ENCODE measurements around the gene TGM3. TPM values are rescaled to one million over a fixed set of nuclear protein-coding genes. Genes with fewer than 3 reads are reported as not detected.

The TGM3 gene
- total RNA-seq, 4 donors from 2014 or later, result not detected

DNA sequence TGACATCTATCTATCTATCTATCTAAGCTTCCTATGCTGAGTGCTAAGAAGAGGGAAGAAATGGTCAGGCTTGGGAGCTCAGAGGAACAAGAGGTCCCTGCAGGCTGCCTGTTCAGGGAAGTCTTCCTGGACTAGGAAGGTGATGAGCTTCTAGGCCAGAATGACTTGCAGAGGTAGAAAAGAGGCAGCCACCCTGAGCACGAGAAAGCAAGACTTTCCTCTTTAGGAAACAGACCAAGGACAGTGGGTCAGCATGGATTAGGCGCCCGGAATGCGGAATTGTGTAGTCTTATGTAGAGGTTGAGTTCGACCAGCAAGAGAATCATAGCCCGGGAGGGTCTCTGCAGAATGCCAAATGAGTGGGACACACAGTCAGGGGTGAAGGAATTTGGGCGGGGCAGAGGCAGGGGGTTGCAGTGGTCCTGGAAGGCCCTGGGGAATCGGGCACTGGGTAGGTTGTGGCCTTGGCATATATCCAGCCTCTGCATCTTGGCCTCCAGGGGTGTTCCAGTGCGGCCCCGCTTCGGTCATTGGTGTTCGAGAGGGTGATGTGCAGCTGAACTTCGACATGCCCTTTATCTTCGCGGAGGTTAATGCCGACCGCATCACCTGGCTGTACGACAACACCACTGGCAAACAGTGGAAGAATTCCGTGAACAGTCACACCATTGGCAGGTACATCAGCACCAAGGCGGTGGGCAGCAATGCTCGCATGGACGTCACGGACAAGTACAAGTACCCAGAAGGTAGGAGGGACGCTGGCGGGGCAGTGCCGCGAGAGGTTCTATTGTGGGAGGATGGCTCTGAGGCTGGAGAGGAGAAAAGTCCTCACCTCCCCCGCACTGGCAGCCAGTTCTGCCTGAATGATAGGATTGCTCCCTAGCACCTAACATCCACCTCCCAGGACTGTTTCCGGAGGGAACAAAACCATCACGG lies 32.1 kb downstream of the TGM3 start:
- TF ChIP-seq, protein P1, sequence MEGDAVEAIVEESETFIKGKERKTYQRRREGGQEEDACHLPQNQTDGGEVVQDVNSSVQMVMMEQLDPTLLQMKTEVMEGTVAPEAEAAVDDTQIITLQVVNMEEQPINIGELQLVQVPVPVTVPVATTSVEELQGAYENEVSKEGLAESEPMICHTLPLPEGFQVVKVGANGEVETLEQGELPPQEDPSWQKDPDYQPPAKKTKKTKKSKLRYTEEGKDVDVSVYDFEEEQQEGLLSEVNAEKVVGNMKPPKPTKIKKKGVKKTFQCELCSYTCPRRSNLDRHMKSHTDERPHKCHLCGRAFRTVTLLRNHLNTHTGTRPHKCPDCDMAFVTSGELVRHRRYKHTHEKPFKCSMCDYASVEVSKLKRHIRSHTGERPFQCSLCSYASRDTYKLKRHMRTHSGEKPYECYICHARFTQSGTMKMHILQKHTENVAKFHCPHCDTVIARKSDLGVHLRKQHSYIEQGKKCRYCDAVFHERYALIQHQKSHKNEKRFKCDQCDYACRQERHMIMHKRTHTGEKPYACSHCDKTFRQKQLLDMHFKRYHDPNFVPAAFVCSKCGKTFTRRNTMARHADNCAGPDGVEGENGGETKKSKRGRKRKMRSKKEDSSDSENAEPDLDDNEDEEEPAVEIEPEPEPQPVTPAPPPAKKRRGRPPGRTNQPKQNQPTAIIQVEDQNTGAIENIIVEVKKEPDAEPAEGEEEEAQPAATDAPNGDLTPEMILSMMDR (IDR thresholded peaks at IDR 0.05), result no peak
- ATAC-seq (ENCODE audit: low FRiP score) (no peak), DNase-seq (ENCODE audit: low spot score) (no peak)

DNA sequence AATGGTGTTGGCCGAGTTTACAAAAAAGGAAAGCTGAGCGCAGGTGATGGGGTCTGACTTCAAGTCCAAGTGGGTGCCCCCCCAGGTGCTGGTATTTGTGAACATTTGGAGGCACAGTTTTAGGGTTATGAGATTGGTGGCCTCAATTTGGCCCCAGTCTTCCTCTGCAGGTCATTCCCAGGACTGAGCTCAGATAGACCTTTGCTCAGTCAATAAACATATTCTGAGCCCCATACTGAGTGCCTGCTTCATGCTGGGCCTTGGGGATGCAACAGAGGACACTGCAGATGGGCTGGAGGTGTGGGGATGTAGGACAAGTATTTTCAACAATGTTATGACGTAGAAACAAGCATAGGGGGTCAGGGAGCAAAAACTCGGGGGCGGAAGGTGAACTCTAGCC lies 33.5 kb downstream of the TGM3 start:
- TF ChIP-seq, protein P1 (IDR thresholded peaks at IDR 0.05), result no peak
- ATAC-seq (ENCODE audit: low FRiP score) (no peak), DNase-seq (ENCODE audit: low spot score) (no peak)

DNA sequence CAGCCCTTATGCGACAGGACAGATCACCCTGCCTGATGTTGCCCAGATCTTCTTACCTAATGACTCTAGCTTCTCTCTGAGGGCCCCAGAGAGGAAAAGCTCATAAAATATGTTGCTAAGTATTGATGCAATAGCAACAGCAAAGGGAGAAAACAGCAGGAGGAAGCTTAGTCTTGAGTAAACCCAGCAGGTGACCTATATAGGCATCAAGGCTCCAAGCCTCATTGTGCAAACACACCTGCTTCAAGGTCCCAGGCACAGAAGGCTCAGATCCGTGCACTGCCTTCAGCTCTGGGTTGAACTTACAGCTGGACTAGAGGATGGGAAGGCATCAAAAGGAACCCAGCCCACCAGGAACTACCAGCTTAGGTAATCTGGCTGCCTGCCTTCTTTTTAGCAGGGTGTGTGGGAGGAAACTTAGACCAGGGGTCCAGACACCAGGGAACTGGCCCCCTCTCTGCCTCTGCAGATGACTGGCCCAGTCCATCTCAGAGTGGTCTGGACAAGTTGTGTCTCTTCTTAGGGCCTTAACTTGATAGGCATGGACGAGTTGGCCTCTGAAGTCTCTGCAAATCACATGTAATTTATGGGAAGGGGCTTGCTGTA lies 34.4 kb downstream of the TGM3 start:
- ATAC-seq (ENCODE audit: low FRiP score) (no peak), DNase-seq (ENCODE audit: low spot score) (no peak)
- TF ChIP-seq, protein P1 (IDR thresholded peaks at IDR 0.05), result no peak

DNA sequence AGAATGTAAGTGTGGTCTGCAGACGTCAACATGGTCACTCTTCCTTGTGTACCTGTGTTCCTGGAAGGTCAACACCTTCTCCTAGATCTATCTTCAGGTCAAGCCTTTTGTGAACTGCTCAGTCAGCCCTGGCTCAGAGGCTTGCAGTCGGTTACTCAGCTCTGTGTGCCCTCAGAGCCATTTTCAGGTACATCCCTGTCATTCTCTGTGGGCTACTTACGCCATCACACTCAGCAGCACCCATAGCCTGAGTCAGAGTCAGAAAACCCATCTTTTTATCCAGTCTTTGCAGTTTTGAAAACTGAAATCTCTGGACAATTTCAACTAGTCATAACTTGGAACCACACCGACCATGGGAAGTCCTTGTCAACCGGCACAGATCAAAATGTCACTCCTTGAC lies 35.3 kb downstream of the TGM3 start:
- DNase-seq (ENCODE audit: low spot score) (no peak), ATAC-seq (ENCODE audit: low FRiP score) (no peak)
- TF ChIP-seq, protein P1 (IDR thresholded peaks at IDR 0.05), result no peak

DNA sequence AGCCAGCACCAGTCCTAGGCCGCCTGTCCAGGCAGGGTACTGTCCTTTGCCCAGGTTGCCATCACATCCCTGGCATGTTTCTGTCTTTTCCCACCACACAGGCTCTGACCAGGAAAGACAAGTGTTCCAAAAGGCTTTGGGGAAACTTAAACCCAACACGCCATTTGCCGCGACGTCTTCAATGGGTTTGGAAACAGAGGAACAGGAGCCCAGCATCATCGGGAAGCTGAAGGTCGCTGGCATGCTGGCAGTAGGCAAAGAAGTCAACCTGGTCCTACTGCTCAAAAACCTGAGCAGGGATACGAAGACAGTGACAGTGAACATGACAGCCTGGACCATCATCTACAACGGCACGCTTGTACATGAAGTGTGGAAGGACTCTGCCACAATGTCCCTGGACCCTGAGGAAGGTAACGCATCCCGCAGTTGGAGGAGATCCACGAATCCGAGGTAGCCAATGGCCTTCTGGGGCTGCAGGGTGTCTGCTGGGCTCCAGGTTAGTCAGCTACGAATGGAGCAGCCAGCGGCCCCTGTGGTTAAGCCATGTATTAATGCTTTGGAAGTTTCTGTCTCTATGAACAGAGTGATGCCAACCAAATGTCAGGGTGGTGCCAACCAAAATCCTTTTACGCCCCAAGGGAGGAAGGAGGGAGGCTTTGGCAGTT lies 36.2 kb downstream of the TGM3 start:
- TF ChIP-seq, protein P1 (IDR thresholded peaks at IDR 0.05), result no peak
- ATAC-seq (ENCODE audit: low FRiP score) (no peak), DNase-seq (ENCODE audit: low spot score) (no peak)

DNA sequence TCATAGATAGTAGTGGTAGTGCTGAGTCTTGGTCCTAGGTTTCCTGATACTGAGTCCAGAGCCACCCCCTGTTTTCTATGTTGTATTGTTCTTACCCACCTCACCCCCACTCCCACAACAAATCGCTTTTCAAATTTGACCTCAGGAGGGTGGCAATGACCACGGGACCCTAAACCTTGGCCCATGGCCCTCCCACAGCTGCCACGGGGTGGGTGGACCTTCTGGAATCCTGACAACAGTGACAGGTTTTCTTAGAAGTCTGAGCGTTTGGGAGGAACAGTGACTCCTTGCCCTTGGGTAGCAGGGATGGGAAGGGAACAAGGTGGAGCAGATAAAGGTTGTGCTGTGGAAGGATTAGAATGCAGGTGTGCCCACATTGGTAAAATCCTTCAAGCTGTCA lies 36.9 kb downstream of the TGM3 start:
- TF ChIP-seq, protein P1 (IDR thresholded peaks at IDR 0.05), result no peak
- ATAC-seq (ENCODE audit: low FRiP score) (no peak), DNase-seq (ENCODE audit: low spot score) (no peak)
